ENCODE measurements around the gene RBMS3.
"Not testable (repeated sequence)": the region's sequence is repeated elsewhere in the genome, so short reads cannot be mapped to it uniquely, and the experiment has no call there.

Gene RBMS3

DNA sequence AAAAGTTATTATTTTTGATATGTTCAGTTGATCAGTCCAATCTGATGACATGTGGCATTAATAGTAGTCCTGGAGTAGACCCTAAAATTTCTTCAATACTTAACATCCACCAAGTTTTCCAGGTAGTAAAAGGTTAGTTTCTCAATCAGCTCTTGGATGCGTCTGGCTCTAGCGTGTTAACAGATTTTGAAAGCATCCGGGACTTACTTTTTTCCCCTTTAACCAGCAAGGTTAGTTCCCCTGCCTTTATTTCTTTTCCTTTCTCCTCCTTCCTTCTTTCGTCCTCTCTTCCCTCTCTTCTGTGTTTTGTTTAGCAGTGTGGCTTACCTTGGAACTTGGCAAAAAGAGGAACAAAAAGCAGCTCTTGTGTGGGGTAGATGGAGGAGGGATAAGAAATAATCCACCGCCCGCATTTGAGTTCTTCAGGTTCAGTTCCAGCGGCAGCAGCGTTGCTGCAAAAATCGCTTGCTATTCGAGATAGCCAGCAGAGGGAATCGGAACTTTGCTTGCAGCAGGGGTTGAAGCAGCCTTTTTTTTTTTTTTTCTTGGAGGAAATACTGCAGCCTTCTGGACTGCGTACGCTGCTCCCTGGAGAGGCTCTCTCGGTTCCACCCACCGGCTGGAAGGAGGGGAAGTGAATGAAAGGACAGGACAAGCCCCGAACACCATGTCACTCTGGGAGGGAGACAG is at the start of gene RBMS3:
TSS of gene RBMS3 (plus strand) at position 668 of the 690 bp plus-strand sequence.
- DNase-seq, result no peak

DNA sequence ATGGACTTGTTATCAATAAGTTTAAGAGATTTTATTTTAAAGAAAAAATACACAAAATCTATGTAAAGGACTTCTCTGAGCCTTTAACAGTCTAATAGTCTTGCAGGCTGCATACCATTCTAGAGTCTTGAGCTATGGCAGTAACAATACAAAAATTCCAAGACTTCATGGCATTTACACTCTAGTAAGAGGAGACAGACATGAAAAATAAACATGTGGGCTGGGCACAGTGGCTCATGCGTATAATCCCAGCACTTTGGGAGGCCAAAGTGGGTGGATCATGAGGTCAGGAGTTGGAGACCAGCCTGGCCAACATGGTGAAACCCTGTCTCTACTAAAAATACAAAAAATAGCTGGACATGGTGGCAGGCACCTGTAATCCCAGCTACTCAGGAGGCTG is 47.7 kb upstream of the RBMS3 start:
- not testable (repeated sequence) for DNase-seq

DNA sequence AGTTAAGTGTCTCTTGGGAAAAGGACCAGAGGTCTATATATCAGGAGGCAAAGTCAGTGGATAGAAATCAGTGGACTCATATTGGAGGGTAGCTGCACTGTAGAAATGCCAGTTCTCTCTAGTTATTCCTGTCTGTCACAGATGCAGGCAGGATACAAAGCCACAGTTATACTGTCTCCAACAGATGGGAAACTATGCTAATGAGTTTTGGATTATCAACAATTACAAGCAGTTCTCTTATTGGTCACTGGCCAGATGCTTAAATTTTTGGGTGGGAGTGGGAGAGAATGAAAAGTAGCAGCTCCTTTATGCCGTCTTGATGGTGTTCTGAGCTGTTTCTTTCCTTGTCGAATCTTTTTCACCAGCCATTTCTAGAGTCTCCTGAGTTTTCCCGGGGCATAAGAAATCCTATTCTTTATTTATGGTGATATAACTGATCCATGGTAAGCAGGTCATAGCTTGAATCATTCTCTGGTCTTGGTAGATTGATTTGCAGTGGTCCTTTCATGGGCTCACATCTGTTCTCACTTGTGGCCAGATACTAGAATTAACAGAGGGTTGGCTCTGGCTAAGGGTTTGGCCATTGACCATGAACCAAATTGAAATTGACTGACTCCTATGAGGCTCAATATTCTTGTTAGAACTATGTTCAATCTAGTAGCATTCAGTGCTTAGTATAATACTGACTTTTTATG is 44.6 kb upstream of the RBMS3 start:
- DNase-seq, result no peak

DNA sequence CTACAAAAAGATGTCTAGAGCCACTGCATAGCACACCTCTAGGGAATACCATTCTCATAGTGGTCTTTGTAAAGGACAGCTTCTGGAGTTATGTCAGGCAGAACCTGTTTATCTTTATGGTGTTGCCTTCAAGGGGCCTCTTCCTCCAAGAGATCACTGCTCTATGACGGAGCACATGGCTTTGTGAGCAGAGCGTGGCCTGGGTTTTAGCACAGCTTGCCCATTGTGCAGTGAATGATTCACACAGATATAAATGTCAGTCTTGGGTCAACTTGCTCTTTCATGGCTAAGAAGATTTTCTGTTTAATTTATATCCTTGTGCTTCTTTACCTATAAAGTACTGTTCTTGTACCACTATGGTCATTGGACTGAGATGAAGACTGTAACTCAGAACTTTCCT is 41.5 kb upstream of the RBMS3 start:
- no peak for DNase-seq

DNA sequence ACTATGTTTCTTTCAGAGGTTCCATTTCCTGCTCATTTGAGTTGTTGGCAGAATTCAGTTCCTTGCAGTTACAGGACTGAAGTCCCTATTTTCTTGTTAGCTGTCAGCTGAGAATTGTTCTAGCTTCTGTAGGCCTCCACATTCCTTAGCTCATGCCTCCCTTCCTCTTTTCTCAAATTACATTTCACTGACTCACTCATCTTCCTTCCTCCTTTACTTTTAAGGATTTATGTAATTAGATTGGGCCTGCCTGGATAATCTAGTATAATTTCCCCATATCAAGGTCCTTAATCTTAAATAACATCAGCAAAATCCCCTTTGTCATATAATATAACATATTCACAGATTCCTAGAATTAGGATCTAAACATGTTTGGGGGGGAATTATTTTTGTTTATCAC is 40.6 kb upstream of the RBMS3 start:
- no peak for DNase-seq

DNA sequence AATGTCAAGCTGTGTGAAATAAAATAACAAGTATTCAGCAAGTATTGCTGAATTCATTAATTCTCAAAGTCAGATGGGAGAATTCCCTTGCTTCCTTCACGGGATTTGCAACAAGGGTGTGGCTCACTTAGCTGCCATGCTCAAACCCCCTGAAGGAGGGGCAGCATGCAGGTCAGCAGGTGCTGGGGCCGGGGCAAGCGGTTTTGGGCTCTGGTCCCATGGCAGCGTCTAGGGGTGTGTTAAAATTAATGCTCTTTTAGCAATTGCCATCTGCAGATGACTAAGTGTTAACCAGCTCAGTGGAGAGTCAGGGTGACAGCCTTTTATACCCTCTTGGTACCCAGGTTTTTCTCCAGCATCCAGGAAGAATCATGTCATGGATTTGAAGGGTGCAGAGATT is 40.0 kb upstream of the RBMS3 start:
- no peak for DNase-seq

DNA sequence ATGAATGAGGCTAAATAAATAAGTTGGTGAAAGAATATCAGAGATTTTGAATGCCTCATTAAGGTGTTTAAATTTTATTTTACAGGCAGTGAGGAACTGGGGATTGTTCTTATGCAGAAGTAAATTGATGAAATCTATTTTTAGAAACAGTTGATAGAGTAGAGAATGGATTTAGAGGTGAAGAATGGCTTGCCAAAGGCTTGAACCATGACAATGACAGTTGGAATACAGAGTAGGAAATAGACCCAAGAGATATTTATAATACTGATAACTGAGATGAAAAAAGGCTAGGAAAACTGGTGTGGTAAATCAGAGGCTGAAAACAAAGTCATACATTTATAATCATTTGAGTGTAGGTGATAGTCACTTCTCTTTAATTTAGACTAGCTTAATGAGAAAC is 39.0 kb upstream of the RBMS3 start:
- no peak for DNase-seq

DNA sequence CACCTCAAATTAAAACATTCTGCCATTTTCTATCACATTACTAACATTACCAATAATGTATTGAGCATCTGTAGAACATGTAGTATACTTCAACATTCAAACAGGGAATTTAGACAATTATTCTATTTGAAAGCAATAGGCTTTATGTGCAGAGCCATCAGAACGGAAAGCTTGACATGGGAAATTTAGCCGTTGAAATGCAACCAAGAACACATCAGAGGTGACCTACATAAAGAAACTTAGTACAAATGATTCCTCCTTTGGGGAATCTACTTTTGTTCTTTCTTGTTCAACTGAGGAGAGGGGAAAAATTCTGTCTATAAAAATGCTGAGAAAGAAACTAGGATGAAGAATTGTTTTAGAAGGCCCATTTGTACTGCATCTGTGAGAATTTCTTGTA is 38.6 kb upstream of the RBMS3 start:
- no peak for DNase-seq

DNA sequence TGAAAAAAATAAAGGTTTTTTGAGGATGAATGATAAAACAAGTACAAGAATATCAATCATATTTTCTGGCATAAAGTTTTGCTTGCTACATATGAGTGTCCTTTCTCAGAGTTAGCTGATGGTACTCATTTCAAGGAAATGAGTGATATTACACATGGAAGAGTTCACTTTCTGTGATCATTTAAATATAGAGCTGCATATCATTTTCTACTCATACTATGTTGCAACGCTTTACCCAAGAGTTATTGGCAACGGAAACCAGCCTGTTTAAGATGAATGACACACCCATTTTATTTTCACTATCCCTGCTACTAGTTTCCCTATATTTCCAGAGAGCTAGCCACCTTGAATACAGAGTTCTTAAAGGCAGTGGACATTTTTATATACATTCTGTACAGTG is 35.4 kb upstream of the RBMS3 start:
- no peak for DNase-seq

DNA sequence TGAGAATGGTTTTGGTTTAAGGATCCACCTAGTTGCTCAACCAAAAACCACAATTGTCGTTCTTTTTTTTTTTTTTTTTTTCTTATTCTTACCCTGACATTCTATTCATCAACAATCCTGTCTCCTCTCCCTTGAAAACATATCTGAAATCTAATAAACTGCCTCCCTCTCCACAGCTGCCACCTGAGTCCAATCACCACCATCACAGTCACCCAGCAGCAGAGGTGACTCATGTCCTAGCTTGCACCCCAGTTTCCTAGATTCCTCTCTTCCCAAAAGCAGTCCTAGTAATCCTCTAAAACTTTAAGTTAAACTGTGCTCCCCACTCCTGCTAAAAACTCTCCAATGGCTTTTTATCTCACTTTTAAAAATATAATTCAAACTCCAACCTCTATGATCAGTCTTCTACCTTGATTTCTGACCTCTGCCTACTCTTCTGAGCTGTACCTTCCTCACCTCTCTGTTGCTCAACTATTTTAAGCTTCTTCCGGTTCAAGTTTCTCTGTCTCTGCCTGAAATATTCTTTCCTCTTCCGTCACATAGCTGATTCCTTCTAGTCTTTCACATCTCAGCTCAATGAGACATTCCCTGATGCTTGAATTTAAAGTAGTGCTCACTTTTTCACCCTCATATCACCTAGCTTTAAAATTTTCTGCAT is 33.7 kb upstream of the RBMS3 start:
- DNase-seq, result no peak

DNA sequence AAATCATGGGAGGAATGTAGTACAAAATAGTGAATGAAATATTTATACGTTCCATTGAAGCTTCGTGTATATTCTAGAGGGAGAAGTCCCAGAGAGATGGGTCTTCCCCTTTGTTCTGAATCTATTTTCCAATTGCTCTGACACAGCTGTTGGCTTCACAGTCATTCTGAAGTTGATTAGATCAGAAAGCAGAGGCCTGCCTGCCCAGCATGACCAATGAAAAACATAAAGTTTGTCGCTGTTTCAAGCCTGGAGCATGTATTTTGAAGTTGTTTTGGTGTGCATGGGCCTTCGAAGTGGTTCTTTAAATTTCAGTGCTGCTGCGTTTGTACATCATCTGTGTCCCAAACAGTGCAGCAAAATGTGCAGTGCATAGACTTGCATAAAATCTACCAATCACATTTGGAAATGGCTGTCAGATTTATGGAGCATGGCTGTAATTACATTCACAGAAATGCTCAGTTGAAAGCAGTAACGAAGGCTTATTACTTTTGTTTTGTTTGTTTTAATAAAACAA is 31.0 kb upstream of the RBMS3 start:
- no peak for DNase-seq

DNA sequence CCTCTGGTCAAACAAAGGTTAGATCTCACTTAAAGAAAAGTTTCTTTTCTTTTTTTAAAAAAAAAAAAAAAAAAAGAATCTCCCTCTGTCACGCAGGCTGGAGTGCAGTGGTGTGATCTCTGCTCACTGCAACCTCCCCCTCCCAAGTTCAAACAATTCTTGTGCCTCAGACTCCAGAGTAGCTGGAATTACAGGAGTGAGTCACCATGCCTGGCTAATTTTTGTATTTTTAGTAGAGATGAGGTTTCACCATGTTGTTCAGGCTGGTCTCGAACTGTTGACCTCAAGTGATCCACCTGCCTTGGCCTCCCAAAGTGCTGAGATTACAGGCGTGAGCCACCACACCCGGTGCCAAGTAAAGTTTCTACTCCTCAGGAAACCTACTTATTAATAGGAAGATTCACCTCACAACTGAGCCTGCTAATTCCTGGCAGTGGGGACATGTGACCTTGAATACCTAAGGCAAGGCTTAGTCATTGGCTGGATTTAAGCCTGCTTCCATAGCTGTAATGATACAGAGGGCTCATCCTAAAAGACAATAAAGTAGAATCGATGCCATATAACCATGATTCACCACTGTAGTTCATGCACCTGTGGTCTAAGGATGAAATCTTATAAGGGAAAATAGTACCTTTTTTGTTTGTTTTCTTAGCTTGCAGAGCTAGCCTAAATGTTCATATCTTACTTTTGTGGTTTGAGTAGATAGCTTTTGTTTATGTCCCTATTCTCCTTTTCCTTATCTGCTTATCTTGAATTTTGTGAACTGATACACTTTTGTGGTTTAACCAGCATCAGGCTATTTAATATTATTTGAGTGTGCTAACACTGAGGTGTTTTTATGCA is 24.8 kb upstream of the RBMS3 start:
- no peak for DNase-seq

DNA sequence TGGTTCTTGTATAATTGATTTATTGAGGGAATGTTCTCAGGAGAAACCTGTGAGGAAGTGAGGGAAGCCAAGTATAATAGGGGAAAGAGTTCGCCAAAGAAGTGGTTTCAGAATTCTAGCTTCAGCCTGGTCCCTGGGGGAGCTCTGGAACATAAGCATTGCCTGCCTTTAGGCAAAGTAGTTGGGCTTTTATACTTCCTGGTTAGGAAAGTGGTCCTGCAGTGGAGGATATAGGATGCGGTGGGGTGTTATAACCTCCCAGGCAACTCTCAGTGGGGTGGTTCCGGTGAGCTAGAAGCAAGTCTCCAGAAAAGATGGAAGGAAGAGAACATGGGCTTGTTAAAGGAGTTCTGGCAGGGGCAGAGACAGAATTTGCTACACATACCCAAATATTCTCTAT is 22.7 kb upstream of the RBMS3 start:
- DNase-seq, result no peak

DNA sequence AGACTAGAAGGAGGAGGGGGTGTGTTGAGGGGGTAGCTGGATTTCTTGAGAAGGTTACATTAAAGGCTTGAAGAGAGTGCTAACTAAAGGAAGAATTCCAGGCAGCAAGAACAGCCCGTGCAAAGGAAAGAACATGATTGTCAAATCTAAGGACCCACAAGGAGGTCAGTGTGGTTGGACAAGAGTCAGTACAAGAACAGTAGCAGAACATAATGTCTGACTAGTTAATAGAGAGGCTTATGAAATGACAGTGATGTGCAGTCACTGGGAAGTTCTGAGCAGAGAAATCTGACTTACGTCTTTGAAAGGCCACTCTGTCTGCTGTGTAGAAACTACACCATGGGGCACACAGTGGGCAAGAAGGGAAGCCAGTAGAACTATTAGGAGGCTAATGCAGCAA is 19.8 kb upstream of the RBMS3 start:
- DNase-seq, result no peak

DNA sequence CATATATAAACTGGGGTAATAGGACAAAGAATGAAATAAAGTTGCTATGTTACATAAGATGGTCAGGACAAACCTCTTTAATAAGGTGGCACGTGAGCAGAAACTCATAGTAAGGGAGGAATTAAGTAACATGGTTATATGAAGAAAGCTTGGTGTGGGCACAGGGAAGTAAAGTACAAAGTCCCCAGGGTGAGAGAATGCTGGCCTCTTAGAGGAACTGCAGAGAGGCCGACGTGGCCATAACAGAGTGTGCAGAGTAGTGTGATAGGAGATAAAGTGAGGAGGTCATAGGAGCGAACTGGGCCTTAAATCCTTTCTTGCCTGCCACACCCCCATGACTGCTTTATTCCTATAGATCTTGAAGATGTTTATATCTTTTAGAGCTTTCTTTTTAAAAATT is 17.4 kb upstream of the RBMS3 start:
- no peak for DNase-seq

DNA sequence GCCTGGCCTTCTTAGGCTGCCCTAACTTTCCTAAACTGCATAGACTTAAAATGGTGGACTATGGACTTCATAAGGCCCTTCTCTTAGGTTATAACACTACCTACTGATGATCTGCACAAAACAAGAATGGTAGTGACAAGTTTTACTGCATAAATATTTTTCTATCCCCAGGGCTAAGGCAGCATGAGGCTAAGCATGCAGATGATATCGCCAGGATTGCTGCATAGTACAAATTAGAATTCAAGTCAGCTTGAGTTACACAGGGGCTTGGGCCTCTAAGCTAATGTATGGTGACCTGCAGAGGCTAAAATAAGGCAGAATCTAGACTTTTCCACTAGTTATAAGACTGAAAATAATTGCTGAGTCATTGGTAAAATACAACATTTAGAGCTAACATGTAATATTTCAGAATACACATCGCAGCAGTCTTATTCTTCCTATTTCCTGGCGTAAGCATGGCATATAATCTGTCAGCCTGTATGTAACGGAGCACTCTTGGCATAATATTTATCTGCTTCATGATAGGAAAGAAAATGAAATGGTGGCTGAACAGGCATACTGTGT is 15.3 kb upstream of the RBMS3 start:
- DNase-seq, result no peak

DNA sequence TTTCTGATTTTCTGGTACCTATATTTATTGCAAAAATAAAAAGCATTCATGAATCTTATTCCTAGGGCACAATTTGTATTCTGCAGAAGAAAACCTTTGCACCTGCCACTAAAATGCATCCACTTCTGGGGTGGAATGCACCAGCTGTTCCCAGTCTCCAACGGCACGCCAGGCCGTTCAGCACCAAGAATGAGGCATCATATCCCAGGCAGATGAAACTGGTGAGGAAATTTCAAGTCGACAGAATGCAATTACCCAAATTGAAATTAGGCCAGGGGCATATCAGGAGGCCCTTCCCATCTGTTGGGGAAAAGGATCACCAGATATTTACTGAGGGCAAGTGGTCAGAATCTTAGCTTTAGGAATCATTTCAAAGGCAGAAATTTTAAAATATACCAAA is 13.6 kb upstream of the RBMS3 start:
- no peak for DNase-seq

DNA sequence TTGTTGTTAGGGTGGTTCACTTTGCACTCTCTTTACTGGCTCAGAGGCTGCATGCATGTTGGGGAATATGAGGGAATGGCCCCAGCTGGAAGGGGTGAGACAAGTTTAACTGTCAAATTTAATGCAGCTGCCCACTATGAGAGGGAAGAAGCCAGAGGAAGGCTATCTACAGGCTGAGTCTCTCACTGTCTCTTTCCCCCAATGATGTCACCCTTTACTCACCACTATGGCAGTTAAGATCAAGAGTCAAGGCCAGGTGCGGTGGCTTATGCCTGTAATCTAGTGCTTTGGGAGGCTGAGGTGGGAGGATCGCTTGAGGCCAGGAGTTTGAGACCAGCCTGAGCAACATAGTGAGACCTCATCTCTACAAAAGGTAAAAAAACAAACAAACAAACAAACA is 12.2 kb upstream of the RBMS3 start:
- DNase-seq, result no peak

DNA sequence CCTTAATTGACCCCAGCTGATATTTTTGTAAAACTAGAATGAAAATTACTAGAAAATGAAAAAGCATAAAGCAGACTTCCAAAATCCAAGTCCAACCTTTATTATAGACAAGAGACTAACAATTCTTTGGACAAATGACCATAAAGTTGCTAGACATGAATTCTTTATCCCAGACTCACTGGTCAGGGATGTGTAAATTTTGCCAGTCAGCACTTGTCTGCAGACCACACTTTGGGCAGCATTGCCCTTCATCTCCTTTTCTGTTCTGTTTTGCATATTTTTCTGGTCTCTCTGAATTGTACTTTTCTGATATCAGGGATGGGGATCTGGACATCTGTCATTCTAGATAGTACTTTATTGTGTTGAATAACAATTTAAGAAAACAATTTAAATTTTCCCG is 10.1 kb upstream of the RBMS3 start:
- no peak for DNase-seq

DNA sequence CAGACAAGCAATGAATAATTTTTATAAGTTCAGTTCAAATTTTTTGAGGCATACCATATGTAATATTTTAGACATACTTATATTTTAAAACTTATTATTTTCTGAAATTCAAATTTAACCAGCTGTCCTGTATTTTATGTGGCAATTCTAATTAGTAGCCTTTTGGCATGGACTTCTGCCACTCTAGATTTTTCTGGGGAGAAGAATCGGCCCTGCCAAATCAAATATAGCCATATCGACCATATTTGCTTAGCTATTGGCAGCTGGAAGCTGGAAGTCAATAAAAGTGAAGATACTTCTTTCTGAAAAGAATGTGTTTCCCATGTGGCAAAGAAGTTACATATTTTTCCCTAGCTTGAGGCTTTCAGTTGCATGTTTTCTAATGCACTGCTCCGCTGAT is 9.4 kb upstream of the RBMS3 start:
- DNase-seq, result no peak

DNA sequence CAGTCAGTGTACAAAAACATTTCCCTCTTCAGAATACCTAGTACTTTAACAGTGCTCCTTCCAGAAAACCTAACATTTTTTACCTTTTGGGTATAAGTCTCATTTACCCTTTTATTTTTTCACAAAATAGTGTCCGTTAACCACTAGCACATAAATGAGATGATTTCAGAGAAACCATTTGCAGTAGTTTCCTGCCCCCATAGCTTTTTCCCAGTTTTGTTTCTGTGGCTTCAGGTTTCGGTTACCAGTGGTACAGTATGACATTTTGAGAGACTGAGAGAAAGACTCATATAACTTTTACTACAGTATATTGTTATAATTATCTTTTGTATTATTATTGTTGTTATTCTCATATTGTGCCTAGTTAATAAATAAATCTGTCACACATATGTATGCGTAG is 6.2 kb upstream of the RBMS3 start:
- no peak for DNase-seq

DNA sequence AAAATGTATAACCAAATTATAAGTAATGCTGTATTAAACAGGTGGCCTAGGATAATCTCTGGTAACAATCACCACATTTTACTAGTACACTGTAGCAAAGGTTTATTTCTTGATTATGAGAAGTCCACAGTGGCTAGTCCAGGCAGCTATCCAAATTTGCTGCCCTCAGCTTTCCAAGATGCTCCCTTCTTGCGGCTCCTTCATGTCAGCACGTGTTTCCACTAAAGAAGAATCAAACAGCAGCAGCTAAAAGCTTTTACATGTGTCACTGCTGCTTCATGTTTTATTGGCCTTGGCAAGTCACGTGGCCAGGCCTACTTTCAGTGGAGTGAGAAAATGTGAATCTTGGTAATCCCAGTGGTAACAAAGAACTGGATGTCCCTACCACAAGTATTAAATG is 5.6 kb upstream of the RBMS3 start:
- no peak for DNase-seq

DNA sequence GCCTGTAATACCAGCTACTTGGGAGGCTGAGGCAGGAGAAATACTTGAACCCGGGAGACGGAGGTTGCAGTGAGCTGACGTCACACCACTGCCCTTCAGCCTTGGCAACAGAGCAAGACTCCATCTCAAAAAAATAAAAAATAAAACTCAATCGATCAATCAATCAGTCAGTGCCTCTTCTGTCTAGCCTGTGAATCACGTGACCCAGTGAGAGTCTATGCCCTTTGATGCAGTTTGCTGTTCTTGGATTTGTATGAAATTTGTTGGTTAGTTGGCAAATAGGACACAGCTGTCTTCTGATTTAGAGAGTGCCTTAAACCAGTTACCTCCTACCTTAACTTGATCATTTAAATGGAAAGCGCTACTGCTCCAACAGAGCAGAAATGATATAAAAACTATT is 3.6 kb upstream of the RBMS3 start:
- DNase-seq, result no peak
